ENCODE data around the gene STXBP5.
"Not testable (repeated sequence)": the region's sequence is repeated elsewhere in the genome, so short reads cannot be mapped to it uniquely, and the experiment has no call there.

Gene STXBP5

GRCh38 chr6:147297663-147298316, 93.6 kb downstream of the STXBP5 start:
- DNase-seq (ENCODE audit: low read depth): no peak

- DNase-seq (ENCODE audit: low read depth): no peak
Measured at GRCh38 chr6:147298461-147298860, 94.2 kb downstream of the STXBP5 start.

GRCh38 chr6:147299035-147299434, 94.8 kb downstream of the STXBP5 start:
- DNase-seq (ENCODE audit: low read depth): no peak

- DNase-seq (ENCODE audit: low read depth): no peak
Measured at GRCh38 chr6:147301070-147301469, 96.9 kb downstream of the STXBP5 start.

GRCh38 chr6:147304016-147304415, 99.8 kb downstream of the STXBP5 start:
- no peak for DNase-seq (ENCODE audit: low read depth)

GRCh38 chr6:147310521-147310920, 106.3 kb downstream of the STXBP5 start:
- DNase-seq (ENCODE audit: low read depth): no peak

GRCh38 chr6:147311218-147311617, 107.0 kb downstream of the STXBP5 start:
- no peak for DNase-seq (ENCODE audit: low read depth)

- no peak for DNase-seq (ENCODE audit: low read depth)
Measured at GRCh38 chr6:147321260-147321659, 117.0 kb downstream of the STXBP5 start.

- no peak for DNase-seq (ENCODE audit: low read depth)
Measured at GRCh38 chr6:147322299-147323162, 118.3 kb downstream of the STXBP5 start.

- no peak for DNase-seq (ENCODE audit: low read depth)
Measured at GRCh38 chr6:147325557-147325956, 121.3 kb downstream of the STXBP5 start.

GRCh38 chr6:147331401-147331800, 127.2 kb downstream of the STXBP5 start:
- no peak for DNase-seq (ENCODE audit: low read depth)

GRCh38 chr6:147337921-147338320, 133.7 kb downstream of the STXBP5 start:
- DNase-seq (ENCODE audit: low read depth): no peak

GRCh38 chr6:147341486-147341885, 137.3 kb downstream of the STXBP5 start:
- no peak for DNase-seq (ENCODE audit: low read depth)

GRCh38 chr6:147345902-147346301, 141.7 kb downstream of the STXBP5 start:
- no peak for DNase-seq (ENCODE audit: low read depth)

GRCh38 chr6:147347179-147347881, 143.1 kb downstream of the STXBP5 start:
- no peak for DNase-seq (ENCODE audit: low read depth)

GRCh38 chr6:147347882-147348575, 143.8 kb downstream of the STXBP5 start:
- DNase-seq (ENCODE audit: low read depth): no peak

- no peak for DNase-seq (ENCODE audit: low read depth)
Measured at GRCh38 chr6:147361311-147361981, 157.2 kb downstream of the STXBP5 start.

- no peak for DNase-seq (ENCODE audit: low read depth)
Measured at GRCh38 chr6:147366290-147366689, 162.1 kb downstream of the STXBP5 start.

- no peak for DNase-seq (ENCODE audit: low read depth)
Measured at GRCh38 chr6:147371325-147371724, 167.1 kb downstream of the STXBP5 start.

GRCh38 chr6:147372806-147373205, 168.6 kb downstream of the STXBP5 start:
- DNase-seq (ENCODE audit: low read depth): no peak

GRCh38 chr6:147378819-147379218, 174.6 kb downstream of the STXBP5 start:
- DNase-seq (ENCODE audit: low read depth): no peak

GRCh38 chr6:147380841-147381240, 176.6 kb downstream of the STXBP5 start:
- DNase-seq (ENCODE audit: low read depth): not testable (repeated sequence)

Data from activated T-cell treated with anti-CD3 and anti-CD28 coated beads for 48 hours (primary cell).